GM12891 (cell line): ENCODE measurements around the gene SLC43A3.

Experiments
- POLR2A ChIP-seq: IDR thresholded peaks from 2 replicates; pipeline ENCODE4 v1.6.1; 2011; ENCODE audit warnings: low read depth, low read length, control low read depth
- POLR2AphosphoS5 ChIP-seq: IDR thresholded peaks from 2 replicates; pipeline ENCODE4 v1.6.1; 2011; ENCODE audit warnings: low read depth, low read length, control low read depth
- POU2F2 ChIP-seq: IDR thresholded peaks from 2 replicates; pipeline ENCODE4 v1.6.1; 2011; ENCODE audit warnings: low read depth, mild to moderate bottlenecking, control low read depth, low read length, moderate library complexity
- SPI1 ChIP-seq: IDR thresholded peaks from 2 replicates; pipeline ENCODE4 v1.6.1; 2011; ENCODE audit warnings: low read depth, low read length, control low read depth
- TAF1 ChIP-seq: IDR thresholded peaks from 2 replicates; pipeline ENCODE4 v1.6.1; 2011; ENCODE audit warnings: low read depth, low read length, control low read depth

GRCh38 chr11:57406337-57406904, 20.5 kb downstream of the SLC43A3 start:
- TF ChIP-seq POLR2AphosphoS5 (no peak), POLR2A (no peak), TAF1 (no peak), SPI1 (peak; percentile 51), POU2F2 (no peak)
